Naive thymus-derived CD8-positive, alpha-beta T cell (primary cell): ENCODE measurements around the gene RFX3. TPM values are rescaled to one million over a fixed set of nuclear protein-coding genes. Genes with fewer than 3 reads are reported as not detected.

Experiments
- ATAC-seq, 2 donors: fragments of 150-1000 bp; cut with Tn5 transposase in 1 of 2; sonication (Bioruptor Pico), chemical (Tn5 transposase) in 1 of 2; 1 replicate in 1 of 2; 2 replicates in 1 of 2; pipeline ENCODE4 v1.10.0; 2021; ENCODE audit warnings: mild to moderate bottlenecking in 2 of 2, moderate library complexity in 2 of 2
- POLR2A ChIA-PET: fragments of 350-600 bp; sonication (Branson Sonifier 250); formaldehyde crosslinking; loops from one replicate; lab custom pipeline; 2021; ENCODE audit warnings: antibody characterized with exemption; lab: Charles Lee
- DNase-seq, 10 donors: peaks; one replicate each; pipeline versions ENCODE4 v3.0.0 to v3.0.0-alpha.2; 2020 to 2022
- H3K27ac Mint-ChIP-seq, 10 donors: one replicate each; pipeline ENCODE4 v1.8.0; 2020 to 2022; ENCODE audit warnings: mild to moderate bottlenecking in 10 of 10, mixed read lengths in 10 of 10, moderate library complexity in 4 of 10, inconsistent platforms in 1 of 10
- H3K27me3 Mint-ChIP-seq, 5 donors: one replicate each; pipeline ENCODE4 v1.8.0; 2021 to 2022; ENCODE audit warnings: mixed read lengths in 5 of 5
- H3K36me3 Mint-ChIP-seq, 3 donors: one replicate each; pipeline ENCODE4 v1.8.0; 2020 to 2022; ENCODE audit warnings: mixed read lengths in 3 of 3, mild to moderate bottlenecking in 2 of 3, inconsistent platforms in 1 of 3
- H3K4me1 Mint-ChIP-seq, 4 donors: one replicate each; pipeline ENCODE4 v1.8.0; 2021 to 2022; ENCODE audit warnings: mixed read lengths in 4 of 4
- H3K4me3 Mint-ChIP-seq, 10 donors: one replicate each; pipeline ENCODE4 v1.8.0; 2020 to 2022; ENCODE audit warnings: mild to moderate bottlenecking in 10 of 10, mixed read lengths in 10 of 10, moderate library complexity in 6 of 10, inconsistent platforms in 1 of 10
- H3K9me3 Mint-ChIP-seq, 9 donors: one replicate each; pipeline ENCODE4 v1.8.0; 2020 to 2022; ENCODE audit warnings: mixed read lengths in 9 of 9, mild to moderate bottlenecking in 3 of 9, inconsistent platforms in 1 of 9, moderate library complexity in 1 of 9
- polyA plus RNA-seq, 3 donors: library from polyadenylated mRNA; unstranded; fragments of 300-500 nt; fragmentation: Illumina TruSeq; gene quantifications; one replicate each; pipeline ENCODE4 v1.2.3, GENCODE V29; 2021
- total RNA-seq, 8 experiments: library from RNA in 2 of 8; stranded (reverse) in 2 of 8; gene quantifications; one replicate each; pipeline ENCODE4 v1.2.3 and lab custom pipeline; 2021 to 2026

Gene RFX3
- total and polyA plus RNA-seq, 5 experiments from 2014 or later, result 4.1 to 25.0 (median 4.5) TPM

GRCh38 chr9:3526997-3527940, 1.5 kb upstream of the RFX3 start:
- Mint-ChIP-seq H3K27ac (peak overlapping the region; percentile 97 to 100 (median 99)), H3K4me1 (peaks cover 25 to 64% (median 60%) of the 10 kb centered on the region in 4 donors), H3K27me3 (peaks cover 0 to 5% (median 0%) of the 10 kb centered on the region in 5 donors), H3K36me3 (peaks cover 0 to 10% (median 2%) of the 10 kb centered on the region in 3 donors), H3K9me3 (peaks cover 0 to 4% (median 0%) of the 10 kb centered on the region in 9 donors), H3K4me3 (peak overlapping the region; percentile 86 to 99 (median 94))
- POLR2A ChIA-PET, result interaction anchor here (0.6 to 2.4 kb wide), 31 partner anchors 9 to 1510 kb away, joined by 3 to 20 read pairs (median 5); partner anchors contain the start of genes AK3, CDC37L1, JAK2 and PUM3
- ATAC-seq (no peak), DNase-seq (peak in 1 of 10 donors; percentile 25)

GRCh38 chr9:3526165-3526996, 580 bp upstream of the RFX3 start:
- Mint-ChIP-seq H3K27ac (peak overlapping the region; percentile 97 to 100 (median 99)), H3K4me1 (peaks cover 25 to 67% (median 62%) of the 10 kb centered on the region in 4 donors), H3K4me3 (peak overlapping the region; percentile 86 to 99 (median 94)), H3K36me3 (peaks cover 0 to 9% (median 2%) of the 10 kb centered on the region in 3 donors), H3K27me3 (peaks cover 0 to 5% (median 0%) of the 10 kb centered on the region in 5 donors), H3K9me3 (peaks cover 0 to 4% (median 0%) of the 10 kb centered on the region in 9 donors)
- POLR2A ChIA-PET, result interaction anchor here (0.6 to 2.4 kb wide), 35 partner anchors 9 to 1511 kb away, joined by 3 to 20 read pairs (median 4); partner anchors contain the start of genes AK3, CDC37L1, JAK2 and PUM3
- ATAC-seq, result peak; percentile 53 to 57
- DNase-seq, result peak; percentile 84 to 98 (median 88)

GRCh38 chr9:3525096-3525835, 535 bp downstream of the RFX3 start:
- ATAC-seq (peak in 1 of 2 donors; percentile 39), DNase-seq (peak in 5 of 10 donors; percentile 2 to 60 (median 41))
- H3K36me3 Mint-ChIP-seq, result peaks cover 0 to 8% (median 2%) of the 10 kb centered on the region in 3 donors
- POLR2A ChIA-PET, result interaction anchor here (0.6 to 2.4 kb wide), 5 partner anchors 20 to 772 kb away, joined by 3 to 16 read pairs (median 4); no protein-coding TSS in a partner anchor
- H3K27ac Mint-ChIP-seq, result peak overlapping the region; percentile 97 to 100 (median 99)
- H3K4me1 Mint-ChIP-seq, result peaks cover 25 to 62% (median 58%) of the 10 kb centered on the region in 4 donors
- H3K9me3 Mint-ChIP-seq, result peaks cover 0 to 4% (median 0%) of the 10 kb centered on the region in 9 donors
- H3K4me3 Mint-ChIP-seq, result peak overlapping the region; percentile 86 to 99 (median 94)
- H3K27me3 Mint-ChIP-seq, result peaks cover 0 to 5% (median 0%) of the 10 kb centered on the region in 5 donors

GRCh38 chr9:3521966-3522365, 3.8 kb downstream of the RFX3 start:
- POLR2A ChIA-PET, result no interaction called here
- H3K27ac Mint-ChIP-seq, result peak overlapping the region in 4 of 10 donors; percentile 22 to 76 (median 46)
- H3K4me3 Mint-ChIP-seq, result peak overlapping the region in 1 of 10 donors; percentile 31

GRCh38 chr9:3520564-3520963, 5.2 kb downstream of the RFX3 start:
- H3K27me3 Mint-ChIP-seq, result no peaks in the 10 kb centered on the region
- ATAC-seq, result no peak
- H3K4me3 Mint-ChIP-seq, result no peak overlapping the region
- peak overlapping the region in 2 of 10 donors; percentile 8 to 54 for H3K27ac Mint-ChIP-seq
- H3K4me1 Mint-ChIP-seq, result peaks cover 13 to 42% (median 37%) of the 10 kb centered on the region in 4 donors
- H3K36me3 Mint-ChIP-seq, result peaks cover 0 to 4% (median 3%) of the 10 kb centered on the region in 3 donors
- DNase-seq, result no peak
- POLR2A ChIA-PET, result no interaction called here
- H3K9me3 Mint-ChIP-seq, result peaks cover 0 to 2% (median 0%) of the 10 kb centered on the region in 9 donors

More at GRCh38 chr9:3521966-3522365, 3.8 kb downstream of the RFX3 start:
- peaks cover 0 to 4% (median 0%) of the 10 kb centered on the region in 9 donors for H3K9me3 Mint-ChIP-seq
- ATAC-seq (no peak), DNase-seq (no peak)
- H3K4me1 Mint-ChIP-seq, result peaks cover 20 to 44% (median 35%) of the 10 kb centered on the region in 4 donors
- peaks cover 0 to 5% (median 0%) of the 10 kb centered on the region in 5 donors for H3K27me3 Mint-ChIP-seq
- H3K36me3 Mint-ChIP-seq, result peaks cover 0 to 4% (median 2%) of the 10 kb centered on the region in 3 donors

GRCh38 chr9:3517377-3518048, 8.3 kb downstream of the RFX3 start:
- ATAC-seq, result no peak
- peak overlapping the region in 1 of 10 donors; percentile 33 for H3K27ac Mint-ChIP-seq
- H3K27me3 Mint-ChIP-seq, result no peaks in the 10 kb centered on the region
- H3K36me3 Mint-ChIP-seq, result peaks cover 0 to 10% (median 1%) of the 10 kb centered on the region in 3 donors
- DNase-seq, result no peak
- POLR2A ChIA-PET, result interaction anchor here (2.4 kb wide), 1 partner anchor 9 kb away, joined by 10 read pairs; the partner anchor contains the start of gene RFX3
- H3K9me3 Mint-ChIP-seq, result no peaks in the 10 kb centered on the region
- no peak overlapping the region for H3K4me3 Mint-ChIP-seq
- H3K4me1 Mint-ChIP-seq, result peaks cover 15 to 42% (median 31%) of the 10 kb centered on the region in 4 donors

GRCh38 chr9:3516667-3517330, 9.0 kb downstream of the RFX3 start:
- peaks cover 13 to 36% (median 24%) of the 10 kb centered on the region in 4 donors for H3K4me1 Mint-ChIP-seq
- H3K4me3 Mint-ChIP-seq, result no peak overlapping the region
- ATAC-seq (peak in 1 of 2 donors; percentile 14), DNase-seq (no peak)
- H3K27ac Mint-ChIP-seq, result peak overlapping the region in 1 of 10 donors; percentile 14
- POLR2A ChIA-PET, result interaction anchor here (2.4 kb wide), 1 partner anchor 10 kb away, joined by 10 read pairs; the partner anchor contains the start of gene RFX3
- H3K9me3 Mint-ChIP-seq, result no peaks in the 10 kb centered on the region
- peaks cover 0 to 10% (median 1%) of the 10 kb centered on the region in 3 donors for H3K36me3 Mint-ChIP-seq
- no peaks in the 10 kb centered on the region for H3K27me3 Mint-ChIP-seq

GRCh38 chr9:3515405-3515804, 10.4 kb downstream of the RFX3 start:
- POLR2A ChIA-PET, result interaction anchor here (2.4 kb wide), 1 partner anchor 11 kb away, joined by 10 read pairs; the partner anchor contains the start of gene RFX3
- no peak for ATAC-seq
- H3K4me3 Mint-ChIP-seq, result no peak overlapping the region
- no peak for DNase-seq
- no peaks in the 10 kb centered on the region for H3K9me3 Mint-ChIP-seq
- H3K4me1 Mint-ChIP-seq, result peaks cover 13 to 42% (median 28%) of the 10 kb centered on the region in 4 donors
- H3K27ac Mint-ChIP-seq, result peak overlapping the region in 1 of 10 donors; percentile 36
- peaks cover 0 to 10% (median 1%) of the 10 kb centered on the region in 3 donors for H3K36me3 Mint-ChIP-seq
- no peaks in the 10 kb centered on the region for H3K27me3 Mint-ChIP-seq

- Mint-ChIP-seq H3K27me3 (no peaks in the 10 kb centered on the region), H3K4me1 (peaks cover 15 to 42% (median 31%) of the 10 kb centered on the region in 4 donors), H3K9me3 (no peaks in the 10 kb centered on the region), H3K4me3 (no peak overlapping the region), H3K27ac (no peak overlapping the region), H3K36me3 (peaks cover 0 to 10% (median 2%) of the 10 kb centered on the region in 3 donors)
- POLR2A ChIA-PET, result no interaction called here
- ATAC-seq (no peak), DNase-seq (no peak)
Observed at GRCh38 chr9:3514786-3515185, 11.0 kb downstream of the RFX3 start.

- POLR2A ChIA-PET, result no interaction called here
- Mint-ChIP-seq H3K36me3 (peaks cover 0 to 10% (median 3%) of the 10 kb centered on the region in 3 donors), H3K27ac (peak overlapping the region in 3 of 10 donors; percentile 11 to 63 (median 17)), H3K4me1 (peaks cover 18 to 49% (median 40%) of the 10 kb centered on the region in 4 donors), H3K27me3 (no peaks in the 10 kb centered on the region), H3K9me3 (no peaks in the 10 kb centered on the region), H3K4me3 (no peak overlapping the region)
- ATAC-seq (no peak), DNase-seq (no peak)
Observed at GRCh38 chr9:3513265-3513818, 12.5 kb downstream of the RFX3 start.
